Lower leg skin (tissue), 4 donors: Measurements from ENCODE around the gene P2RX4. TPM values are rescaled to one million over a fixed set of nuclear protein-coding genes. Genes with fewer than 3 reads are reported as not detected.

Source experiments
- DNase-seq, 2 donors: peaks; one replicate each; pipeline ENCODE4 v3.0.0-alpha.2; 2019; ENCODE audit warnings: low spot score in 2 of 2
- H3K4me3 ChIP-seq: fragments of 200-600 bp; sonication (generic); 2 replicates; pipeline ENCODE4 v1.5.1; 2017; ENCODE audit warnings: mild to moderate bottlenecking, low read depth; ENCODE audit not compliant: poor library complexity, severe bottlenecking
- CTCF ChIP-seq, 3 donors: fragments of 450-650 bp; IDR thresholded peaks; one replicate each; pipeline ENCODE4 v1.5.1; 2016; ENCODE audit warnings: antibody characterized with exemption in 3 of 3, mild to moderate bottlenecking in 3 of 3, moderate library complexity in 2 of 3
- POLR2A ChIP-seq, 2 donors: fragments of 450-650 bp; IDR thresholded peaks; one replicate each; pipeline ENCODE4 v1.6.1; 2016 to 2017; ENCODE audit warnings: antibody characterized with exemption in 2 of 2, mild to moderate bottlenecking in 1 of 2, moderate library complexity in 1 of 2
- WGBS, 2 donors: methylation state at CpG; one replicate each; pipeline ENCODE4 v1.1.5; 2018; 5-methylcytosine and 5-hydroxymethylcytosine counted together
- intact Hi-C: fragments of 100-400 bp; cut with DNase I; formaldehyde crosslinking; loops from one replicate; pipeline ENCODE4 v1.15.0; 2023; ENCODE audit warnings: low total_unique reads
- total RNA-seq, 4 donors: library from RNA; depleted of rRNA; stranded (reverse); fragments of >200 nt; gene quantifications; one replicate each; pipeline ENCODE4 v1.1.0, GENCODE V29; 2016

The P2RX4 gene
- total RNA-seq, 4 donors from 2014 or later, result 19.4 to 38.0 (median 24.2) TPM

DNA sequence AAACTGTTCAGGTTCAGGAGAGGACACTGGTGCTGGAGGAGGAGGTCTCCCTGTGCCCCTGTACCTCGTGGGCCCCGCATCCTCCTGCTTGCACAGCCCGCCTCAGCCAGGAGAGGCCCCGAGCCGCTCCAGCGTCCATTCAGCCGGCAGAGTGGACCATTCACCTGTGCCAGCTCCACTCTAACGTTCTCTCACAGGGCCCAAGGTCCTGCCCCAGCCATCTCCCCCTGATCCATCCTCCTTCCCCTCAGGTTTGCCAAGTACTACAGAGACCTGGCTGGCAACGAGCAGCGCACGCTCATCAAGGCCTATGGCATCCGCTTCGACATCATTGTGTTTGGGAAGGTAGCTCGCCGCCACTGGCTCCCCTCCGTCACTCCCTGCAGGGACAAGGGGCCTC, 22.2 kb downstream of the P2RX4 start:
- DNase-seq, result no peak
- 78 to 92% methylated on average over 16 of the region's 16 CpGs for whole genome bisulfite sequencing, 2 donors
- TF ChIP-seq CTCF (IDR thresholded peaks at IDR 0.05) (no peak), POLR2A (IDR thresholded peaks at IDR 0.05) (no peak)
- intact Hi-C loops, result no loop called here
- no peak overlapping the region for H3K4me3 ChIP-seq

DNA sequence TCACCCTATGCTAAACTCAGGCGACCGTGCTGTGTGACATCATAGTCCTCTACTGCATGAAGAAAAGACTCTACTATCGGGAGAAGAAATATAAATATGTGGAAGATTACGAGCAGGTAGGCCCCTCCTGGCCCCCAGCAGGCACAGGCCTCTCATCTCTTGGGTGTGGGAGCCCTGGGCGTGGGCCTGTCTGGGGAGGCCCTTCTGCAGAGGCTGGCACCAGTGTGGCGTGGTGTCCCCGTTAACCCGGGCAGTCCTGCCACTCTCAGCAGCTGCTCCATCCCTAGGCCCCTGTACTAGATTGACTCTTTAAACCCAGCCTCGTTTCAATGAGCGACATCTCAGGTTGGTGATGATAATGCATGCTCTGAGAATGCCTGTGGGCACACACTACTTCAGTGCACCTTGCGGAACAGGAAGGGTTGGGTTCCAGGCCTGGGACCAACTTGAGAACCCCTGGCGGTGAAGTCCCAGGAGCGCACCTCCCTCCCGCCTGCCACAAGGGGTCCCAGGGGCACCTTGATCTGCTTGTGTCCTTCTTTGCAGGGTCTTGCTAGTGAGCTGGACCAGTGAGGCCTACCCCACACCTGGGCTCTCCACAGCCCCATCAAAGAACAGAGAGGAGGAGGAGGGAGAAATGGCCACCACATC, 23.2 kb downstream of the P2RX4 start:
- H3K4me3 ChIP-seq, result no peak overlapping the region
- no peak for DNase-seq
- intact Hi-C loops, result no loop called here
- WGBS, 2 donors, result 76 to 85% methylated on average over 14 of the region's 14 CpGs
- TF ChIP-seq POLR2A (IDR thresholded peaks at IDR 0.05) (no peak), CTCF (IDR thresholded peaks at IDR 0.05) (no peak)

DNA sequence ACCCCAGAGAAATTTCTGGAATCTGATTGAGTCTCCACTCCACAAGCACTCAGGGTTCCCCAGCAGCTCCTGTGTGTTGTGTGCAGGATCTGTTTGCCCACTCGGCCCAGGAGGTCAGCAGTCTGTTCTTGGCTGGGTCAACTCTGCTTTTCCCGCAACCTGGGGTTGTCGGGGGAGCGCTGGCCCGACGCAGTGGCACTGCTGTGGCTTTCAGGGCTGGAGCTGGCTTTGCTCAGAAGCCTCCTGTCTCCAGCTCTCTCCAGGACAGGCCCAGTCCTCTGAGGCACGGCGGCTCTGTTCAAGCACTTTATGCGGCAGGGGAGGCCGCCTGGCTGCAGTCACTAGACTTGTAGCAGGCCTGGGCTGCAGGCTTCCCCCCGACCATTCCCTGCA, 23.7 kb downstream of the P2RX4 start:
- intact Hi-C loops, result no loop called here
- DNase-seq, result no peak
- TF ChIP-seq POLR2A (IDR thresholded peaks at IDR 0.05), result no peak
- TF ChIP-seq CTCF (IDR thresholded peaks at IDR 0.05), result no peak
- WGBS, 2 donors, result 84 to 88% methylated on average over 11 of the region's 11 CpGs
- no peak overlapping the region for H3K4me3 ChIP-seq

GRCh38 chr12:121236776-121237175, 26.8 kb downstream of the P2RX4 start:
- WGBS, 2 donors, result 88 to 91% methylated on average over 9 of the region's 9 CpGs
- TF ChIP-seq CTCF (IDR thresholded peaks at IDR 0.05) (no peak), POLR2A (IDR thresholded peaks at IDR 0.05) (no peak)
- no peak for DNase-seq
- intact Hi-C loops, result no loop called here
- no peak overlapping the region for H3K4me3 ChIP-seq

DNA sequence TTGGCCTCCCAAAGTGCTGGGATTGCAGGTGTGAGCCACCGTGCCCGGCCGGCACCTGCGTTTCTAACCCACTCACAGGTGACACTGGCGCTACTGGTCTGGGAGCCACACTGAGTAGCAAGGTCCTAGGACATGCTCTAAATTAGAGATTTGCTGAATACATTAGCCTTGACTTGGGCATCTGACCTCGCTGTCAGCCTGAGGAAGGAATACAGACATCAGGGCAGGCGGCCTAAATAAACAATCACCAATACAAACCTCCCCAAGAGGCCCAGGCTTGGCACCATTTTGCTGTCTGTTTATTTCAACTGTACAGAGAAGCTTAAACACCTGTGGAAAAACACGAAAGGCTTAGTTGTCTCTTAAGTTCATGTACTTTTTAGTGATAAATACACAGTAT, 27.5 kb downstream of the P2RX4 start:
- H3K4me3 ChIP-seq, result no peak overlapping the region
- intact Hi-C loops, result no loop called here
- 77 to 86% methylated on average over 8 of the region's 8 CpGs for WGBS, 2 donors
- no peak for DNase-seq
- TF ChIP-seq CTCF (IDR thresholded peaks at IDR 0.05) (no peak), POLR2A (IDR thresholded peaks at IDR 0.05) (no peak)

- DNase-seq, result no peak
- intact Hi-C loops, result no loop called here
- 84 to 87% methylated on average over 4 of the region's 4 CpGs for WGBS, 2 donors
- H3K4me3 ChIP-seq, result no peak overlapping the region
- TF ChIP-seq CTCF (IDR thresholded peaks at IDR 0.05) (no peak), POLR2A (IDR thresholded peaks at IDR 0.05) (no peak)
Measured at GRCh38 chr12:121238086-121238485, 28.2 kb downstream of the P2RX4 start.
